ENCODE measurements around the gene ELL3. TPM values are rescaled to one million over a fixed set of nuclear protein-coding genes. Genes with fewer than 3 reads are reported as not detected.
"Not testable (repeated sequence)": the region's sequence is repeated elsewhere in the genome, so short reads cannot be mapped to it uniquely, and the experiment has no call there.

Gene ELL3
- total RNA-seq = 1.5 TPM
- long read RNA-seq = 0 reads

GRCh38 chr15:43776718-43777266 lies at the start of gene ELL3:
Gene ELL3 (minus strand): TSS chr15:43776966. CDS start chr15:43776901, 65 bp downstream.
- intact Hi-C loops (cut with DNase I) = loop anchor here (10.0 kb wide), 1 partner anchor 48 kb away; the partner anchor contains the start of genes MFAP1 and WDR76
- DNase-seq (ENCODE audit: missing footprints) (peak; percentile 91), ATAC-seq (peak; percentile 88)

DNA sequence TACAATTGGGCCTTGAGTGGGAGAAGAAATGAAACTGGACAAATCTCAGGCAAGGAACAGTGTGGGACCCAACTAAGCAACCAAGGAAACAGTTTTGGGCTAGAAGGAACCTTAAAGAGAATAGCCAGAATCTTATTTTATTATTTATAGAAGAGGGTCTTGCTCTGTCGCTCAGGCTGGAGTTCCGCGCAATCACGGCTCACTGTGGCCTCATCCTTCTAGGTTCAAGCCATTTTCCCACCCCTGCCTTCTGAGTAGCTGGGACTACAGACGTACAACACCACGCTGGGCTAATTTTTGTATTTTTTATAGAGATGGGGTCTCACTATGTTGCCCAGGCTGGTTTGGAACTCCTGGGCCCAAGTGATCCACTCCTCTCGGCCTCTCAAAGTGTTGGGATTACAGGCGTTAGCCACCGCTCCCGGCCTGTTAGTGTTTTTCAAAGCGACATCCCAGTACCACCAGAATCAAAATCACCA lies 49.3 kb upstream of the ELL3 start:
- intact Hi-C loops (cut with DNase I) = loop anchor here (10.0 kb wide), 1 partner anchor 51 kb away; the partner anchor contains the start of gene ELL3
- no peak for ATAC-seq
- DNase-seq (ENCODE audit: missing footprints) = no peak

DNA sequence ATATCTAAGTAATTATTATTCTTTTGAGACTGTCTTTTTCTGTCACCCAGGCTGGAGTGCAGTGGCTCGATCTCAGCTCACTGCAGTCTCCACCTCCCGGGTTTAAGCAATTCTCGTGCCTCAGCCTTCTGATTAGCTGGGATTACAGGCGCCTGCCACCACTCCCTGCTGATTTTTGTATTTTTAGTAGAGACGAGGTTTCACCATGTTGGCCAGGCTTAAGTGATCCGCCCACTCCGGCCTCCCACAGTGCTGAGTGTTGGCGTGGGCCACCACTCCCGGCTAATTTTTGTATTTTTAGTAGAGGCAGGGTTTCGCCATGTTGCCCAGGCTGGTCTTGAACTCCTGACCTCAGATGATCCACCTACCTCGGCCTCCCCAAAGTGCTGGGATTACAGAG lies 48.5 kb upstream of the ELL3 start:
- intact Hi-C loops (cut with DNase I) = loop anchor here (10.0 kb wide), 1 partner anchor 51 kb away; the partner anchor contains the start of gene ELL3
- not testable (repeated sequence) for DNase-seq (ENCODE audit: missing footprints)

GRCh38 chr15:43824302-43825246 lies 47.8 kb upstream of the ELL3 start, which contains the start of gene MFAP1:
Gene MFAP1 (minus strand): TSS chr15:43824690. CDS start chr15:43824569, 121 bp downstream.
- peak; percentile 96 for ATAC-seq
- DNase-seq (ENCODE audit: missing footprints) = peak; percentile 97
- intact Hi-C loops (cut with DNase I) = loop anchor here (10.0 kb wide), 1 partner anchor 50 kb away; the partner anchor contains the start of gene ELL3

More for the DNA sequence above, 48.5 kb upstream of the ELL3 start:
- not testable (repeated sequence) for ATAC-seq

- intact Hi-C loops (cut with DNase I) = loop anchor here (10.0 kb wide), 1 partner anchor 47 kb away; the partner anchor contains the start of gene ELL3
- ATAC-seq (no peak), DNase-seq (ENCODE audit: missing footprints) (no peak)
These were observed 44.7 kb upstream of the ELL3 start for GRCh38 chr15:43821505-43821904.

DNA sequence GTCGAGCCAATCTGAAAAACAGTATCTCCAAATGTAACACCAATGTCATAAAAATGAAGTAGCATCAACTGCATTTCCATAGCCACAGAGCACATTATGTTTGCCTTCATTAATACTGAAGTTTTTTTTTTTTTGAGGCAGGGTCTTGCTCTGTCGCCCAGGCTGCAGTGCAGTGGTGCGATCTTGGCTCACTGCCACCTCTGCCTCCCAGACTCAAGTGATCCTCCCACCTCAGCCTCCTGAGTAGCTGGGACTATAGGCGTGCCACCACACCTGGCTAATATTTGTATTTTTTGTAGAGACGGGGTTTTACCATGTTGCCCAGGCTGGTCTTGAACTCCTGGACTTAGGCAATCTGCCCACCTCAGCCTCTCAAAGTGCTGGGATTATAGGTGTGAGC lies 38.3 kb upstream of the ELL3 start:
- ATAC-seq; DNase-seq (ENCODE audit: missing footprints): not testable (repeated sequence)
- intact Hi-C loops (cut with DNase I) = loop anchor here (10.0 kb wide), 1 partner anchor 60 kb away; no protein-coding TSS in a partner anchor

DNA sequence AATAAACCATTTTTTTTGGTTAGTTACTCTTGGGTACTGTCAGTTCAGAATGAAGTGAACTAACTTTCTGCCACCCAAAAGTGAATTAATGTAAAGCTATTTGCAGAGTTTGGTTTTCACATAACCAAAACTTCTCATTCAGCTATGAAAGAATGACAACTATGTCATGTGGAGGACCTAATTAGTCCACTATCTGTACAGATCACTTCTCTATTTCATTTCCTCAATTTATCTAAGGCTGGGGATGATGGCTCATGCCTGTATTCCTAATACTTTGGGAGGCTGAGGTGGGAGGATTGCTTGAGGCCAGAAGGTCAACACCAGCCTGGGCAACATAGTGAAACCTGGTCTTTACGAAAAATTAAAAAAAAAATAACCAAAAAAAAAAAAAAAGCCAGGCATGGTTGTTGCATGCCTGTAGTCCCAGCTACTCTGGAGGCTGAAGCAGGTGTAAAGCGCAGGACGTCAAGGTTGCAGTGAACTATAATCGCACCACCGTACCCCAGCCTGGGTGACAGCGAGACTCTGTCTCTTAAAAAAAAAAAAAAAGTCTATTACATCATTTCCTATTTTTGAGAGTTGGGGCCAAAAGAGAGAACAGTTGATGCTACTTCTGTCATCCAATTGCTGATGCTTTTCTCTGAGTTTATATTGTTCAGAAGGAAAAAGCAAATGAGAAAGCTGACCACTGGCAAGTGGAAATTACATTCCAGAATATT lies 32.4 kb upstream of the ELL3 start:
- intact Hi-C loops (cut with DNase I) = no loop called here
- no peak for DNase-seq (ENCODE audit: missing footprints)
- no peak for ATAC-seq

DNA sequence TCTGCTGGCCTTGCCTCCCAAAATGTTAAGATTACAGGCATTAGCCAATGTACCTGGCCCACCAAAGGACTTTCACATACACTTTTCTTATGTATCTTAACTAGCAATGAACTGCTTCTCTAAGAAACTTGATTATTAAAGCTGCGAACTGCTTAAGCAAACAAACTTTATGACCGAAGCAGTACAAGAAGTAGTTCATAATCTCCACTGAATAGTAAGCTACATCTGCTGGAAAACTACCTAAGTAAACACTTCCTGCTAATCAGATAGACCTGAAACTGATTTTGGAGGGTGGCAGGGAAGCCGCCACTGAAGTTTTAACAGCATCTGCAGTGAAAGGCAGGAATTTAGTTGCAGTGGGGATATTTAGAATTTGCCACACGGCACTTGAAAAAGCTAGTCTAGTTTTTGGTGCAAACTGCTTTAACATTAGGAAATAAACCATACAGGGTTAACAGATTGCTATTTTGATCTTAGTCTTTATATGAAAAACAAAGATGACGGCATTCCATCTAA lies 31.7 kb upstream of the ELL3 start:
- intact Hi-C loops (cut with DNase I) = no loop called here
- ATAC-seq (no peak), DNase-seq (ENCODE audit: missing footprints) (no peak)

DNA sequence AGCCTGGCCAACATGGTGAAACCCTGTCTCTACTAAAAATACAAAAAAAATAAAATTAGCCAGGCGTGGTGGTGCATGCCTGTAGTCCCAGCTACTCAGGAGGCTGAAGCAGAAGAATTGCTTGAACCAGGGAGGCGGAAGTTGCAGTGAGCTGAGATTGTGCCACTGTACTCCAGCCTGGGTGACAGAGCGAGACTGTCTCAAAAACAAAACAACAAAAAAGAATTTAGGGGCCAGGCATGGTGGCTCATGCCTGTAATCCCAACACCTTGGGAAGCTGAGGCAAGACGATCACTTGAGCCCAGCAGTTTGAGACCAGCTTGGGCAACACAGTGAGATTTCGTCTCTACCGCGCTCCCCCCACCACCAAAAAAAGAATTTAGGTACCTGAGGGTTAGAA lies 25.9 kb upstream of the ELL3 start:
- intact Hi-C loops (cut with DNase I); ATAC-seq; DNase-seq (ENCODE audit: missing footprints): not testable (repeated sequence)

GRCh38 chr15:43800286-43801141 lies 23.7 kb upstream of the ELL3 start, which contains the start of gene HYPK:
Gene HYPK (plus strand): TSS chr15:43800599. CDS start chr15:43800623, 24 bp downstream.
- ATAC-seq (peak; percentile 90), DNase-seq (ENCODE audit: missing footprints) (peak; percentile 97)
- intact Hi-C loops (cut with DNase I) = no loop called here

DNA sequence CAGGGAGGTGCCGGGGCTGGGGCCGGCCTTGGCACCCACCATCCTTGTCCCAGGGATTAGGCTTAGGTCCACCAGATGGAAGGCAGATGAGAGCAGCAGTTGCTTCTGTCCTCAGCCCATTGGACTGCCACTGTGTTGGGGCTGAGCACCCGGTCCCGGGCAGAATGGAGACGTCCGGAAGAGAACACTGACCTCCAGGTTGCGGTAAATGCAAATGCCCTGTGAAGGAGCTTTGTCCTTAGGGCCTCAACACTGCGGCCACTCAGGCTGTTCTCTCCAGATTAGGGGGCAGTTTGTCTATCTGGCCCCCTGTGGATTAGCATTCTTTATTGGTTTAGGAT lies 23.1 kb upstream of the ELL3 start, which contains the start of gene SERINC4:
Gene SERINC4, minus strand, starts transcription at position 276 of the 341 bp plus-strand sequence. Its CDS starts 234 bp downstream, at position 42.
- intact Hi-C loops (cut with DNase I) = no loop called here
- ATAC-seq (peak; percentile 13), DNase-seq (ENCODE audit: missing footprints) (no peak)

- ATAC-seq (no peak), DNase-seq (ENCODE audit: missing footprints) (no peak)
- intact Hi-C loops (cut with DNase I) = no loop called here
These were observed 22.6 kb upstream of the ELL3 start for GRCh38 chr15:43799209-43799944.

GRCh38 chr15:43796566-43796965 lies 19.8 kb upstream of the ELL3 start:
- no peak for DNase-seq (ENCODE audit: missing footprints)
- intact Hi-C loops (cut with DNase I) = no loop called here
- ATAC-seq = no peak

DNA sequence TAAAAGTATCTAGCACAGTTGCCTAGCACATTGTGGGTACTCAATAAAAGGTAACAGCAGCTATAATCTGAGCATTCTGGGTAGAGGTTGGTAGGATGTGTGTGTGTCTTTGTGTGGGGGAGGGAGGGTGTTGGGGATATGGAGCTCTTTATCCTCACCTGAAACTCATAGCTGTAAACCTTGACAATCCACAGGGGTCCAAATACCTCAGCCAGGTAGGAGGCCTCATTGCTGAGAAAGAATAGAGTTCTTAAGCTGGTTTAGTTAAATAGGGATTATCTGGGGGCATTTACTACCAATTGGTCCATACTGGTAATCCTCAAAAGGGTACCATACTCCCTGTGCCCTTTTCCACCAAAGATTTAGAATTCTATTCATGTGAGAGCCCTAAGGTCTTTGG lies 19.2 kb upstream of the ELL3 start:
- no peak for ATAC-seq
- intact Hi-C loops (cut with DNase I) = no loop called here
- no peak for DNase-seq (ENCODE audit: missing footprints)

GRCh38 chr15:43795197-43795596 lies 18.4 kb upstream of the ELL3 start:
- ATAC-seq (no peak), DNase-seq (ENCODE audit: missing footprints) (no peak)
- intact Hi-C loops (cut with DNase I) = no loop called here

GRCh38 chr15:43794269-43795037 lies 17.7 kb upstream of the ELL3 start:
- ATAC-seq (no peak), DNase-seq (ENCODE audit: missing footprints) (no peak)
- intact Hi-C loops (cut with DNase I) = loop anchor here (5.0 kb wide), 1 partner anchor 398 kb away; no protein-coding TSS in a partner anchor

Data from Right ventricle myocardium inferior (tissue), 1 donor.